Transverse colon (tissue), 4 donors: Measurements from ENCODE around the gene TRIM67. TPM values are rescaled to one million over a fixed set of nuclear protein-coding genes. Genes with fewer than 3 reads are reported as not detected.

Experiments used
- DNase-seq: peaks from one replicate; pipeline ENCODE4 v3.0.0-alpha.2; 2019
- H3K27ac ChIP-seq, 4 donors: fragments of 200-600 bp; sonication (generic); 2 replicates each; pipeline ENCODE4 v1.5.1; 2016 to 2018; ENCODE audit warnings: inconsistent platforms in 4 of 4
- H3K27me3 ChIP-seq: fragments of 200-600 bp; sonication (generic); 2 replicates; pipeline ENCODE4 v1.5.1; 2017; ENCODE audit warnings: inconsistent platforms
- H3K36me3 ChIP-seq, 4 donors: fragments of 200-600 bp; sonication (generic); 2 replicates each; pipeline ENCODE4 v1.5.1; 2017 to 2019; ENCODE audit warnings: inconsistent platforms in 4 of 4
- H3K4me1 ChIP-seq, 4 donors: fragments of 200-600 bp; sonication (generic); 2 replicates each; pipeline ENCODE4 v1.5.1; 2017 to 2020; ENCODE audit warnings: inconsistent platforms in 4 of 4
- H3K4me3 ChIP-seq, 4 donors: fragments of 200-600 bp; sonication (generic); 1 replicate in 1 of 4; 2 replicates in 3 of 4; pipeline versions ENCODE4 v1.5.1 to v1.6.1; 2017 to 2019; ENCODE audit warnings: inconsistent platforms in 4 of 4
- H3K9me3 ChIP-seq, 2 donors: fragments of 200-600 bp; sonication (generic); 2 replicates each; pipeline ENCODE4 v1.5.1; 2017 to 2019; ENCODE audit warnings: inconsistent platforms in 2 of 2
- EP300 ChIP-seq: sonication (generic); formaldehyde crosslinking; IDR thresholded peaks from one replicate; pipeline ENCODE4 v1.6.1; 2017; ENCODE audit warnings: antibody characterized with exemption, low read depth
- POLR2A ChIP-seq: fragments of 450-650 bp; IDR thresholded peaks from one replicate; pipeline ENCODE4 v1.6.1; 2016; ENCODE audit warnings: antibody characterized with exemption, mild to moderate bottlenecking, moderate library complexity
- POLR2AphosphoS5 ChIP-seq, 3 donors: sonication (generic); formaldehyde crosslinking; IDR thresholded peaks; one replicate each; pipeline ENCODE4 v1.6.1; 2016; ENCODE audit warnings: antibody characterized with exemption in 3 of 3
- WGBS, 2 donors: methylation state at CpG; one replicate each; pipeline ENCODE4 v1.1.5; 2018; ENCODE audit warnings: low coverage in 1 of 2; 5-methylcytosine and 5-hydroxymethylcytosine counted together
- in situ Hi-C, 4 donors: fragments of 200-750 bp; cut with MboI; loops; one replicate each; pipeline versions ENCODE4 v1.15.0 to v1.15.1; 2017; ENCODE audit warnings: low sequenced_read_pairs in 3 of 4, low pct_ligation_motif_present in 1 of 4, low pct_unique_long_range_greater_than_20kb in 1 of 4
- intact Hi-C: fragments of 100-400 bp; cut with DNase I; formaldehyde crosslinking; loops from one replicate; pipeline ENCODE4 v1.15.1; 2023; ENCODE audit warnings: low total_unique reads
- total RNA-seq, 4 donors: library from RNA; depleted of rRNA; stranded (reverse); fragments of >200 nt; gene quantifications; one replicate each; pipeline ENCODE4 v1.1.0, GENCODE V29; 2016
- TF ChIP-seq, protein P1 (sequence below), 5 experiments: fragments of 200-600 bp in 3 of 5; fragments of 450-650 bp in 2 of 5; sonication (generic) in 3 of 5; IDR thresholded peaks; 1 replicate in 2 of 5; 2 replicates in 3 of 5; pipeline ENCODE4 v1.5.1; 2016 to 2017; ENCODE audit warnings: antibody characterized with exemption in 5 of 5, inconsistent platforms in 3 of 5, mild to moderate bottlenecking in 2 of 5, moderate library complexity in 1 of 5

TRIM67 gene
- total RNA-seq, 4 donors from 2014 or later = under 0.01 to 0.16 TPM; not detected in 2

DNA sequence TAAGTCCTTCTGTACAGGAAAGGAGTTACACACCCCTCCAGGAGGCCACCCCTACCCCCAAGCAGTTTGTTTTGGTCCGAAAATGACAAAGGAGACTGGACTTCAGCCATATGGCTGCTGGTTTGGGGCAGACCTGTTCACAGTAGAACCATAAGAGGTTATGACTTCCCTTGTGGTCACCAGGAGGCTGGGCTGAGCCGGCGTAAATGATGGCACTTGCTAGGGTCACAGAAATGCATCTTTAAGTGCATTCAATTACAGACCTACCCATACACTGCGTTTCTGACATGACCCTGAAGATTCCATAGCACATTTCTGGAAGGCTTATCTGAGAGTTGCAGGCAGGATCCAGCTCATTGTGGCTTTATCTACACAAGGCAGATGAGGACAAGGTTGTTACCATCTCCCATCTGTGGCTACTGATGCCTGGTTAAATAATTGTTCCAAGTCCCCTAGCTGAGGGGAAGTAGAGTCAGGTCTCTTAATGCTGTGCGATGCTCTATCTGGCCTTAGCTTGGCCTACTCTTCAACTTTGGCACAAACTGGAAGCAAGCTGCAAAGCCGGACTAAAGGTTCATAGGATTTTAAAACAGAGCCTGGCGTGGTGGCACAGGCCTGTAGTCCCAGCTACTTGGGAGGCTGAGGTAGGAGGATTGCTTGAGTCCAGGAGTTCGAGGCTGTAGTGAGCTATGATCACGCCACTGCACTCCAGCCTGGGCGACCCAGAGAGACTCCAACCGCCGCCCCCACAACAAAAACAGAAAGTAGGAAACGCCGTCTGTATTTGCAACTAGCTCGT, 1.7 kb upstream of the TRIM67 start:
- in situ Hi-C loops = no loop called here
- TF ChIP-seq EP300 = no peak
- TF ChIP-seq POLR2A = no peak
- no peak for TF ChIP-seq POLR2AphosphoS5 (IDR thresholded peaks at IDR 0.05)
- TF ChIP-seq, protein P1, sequence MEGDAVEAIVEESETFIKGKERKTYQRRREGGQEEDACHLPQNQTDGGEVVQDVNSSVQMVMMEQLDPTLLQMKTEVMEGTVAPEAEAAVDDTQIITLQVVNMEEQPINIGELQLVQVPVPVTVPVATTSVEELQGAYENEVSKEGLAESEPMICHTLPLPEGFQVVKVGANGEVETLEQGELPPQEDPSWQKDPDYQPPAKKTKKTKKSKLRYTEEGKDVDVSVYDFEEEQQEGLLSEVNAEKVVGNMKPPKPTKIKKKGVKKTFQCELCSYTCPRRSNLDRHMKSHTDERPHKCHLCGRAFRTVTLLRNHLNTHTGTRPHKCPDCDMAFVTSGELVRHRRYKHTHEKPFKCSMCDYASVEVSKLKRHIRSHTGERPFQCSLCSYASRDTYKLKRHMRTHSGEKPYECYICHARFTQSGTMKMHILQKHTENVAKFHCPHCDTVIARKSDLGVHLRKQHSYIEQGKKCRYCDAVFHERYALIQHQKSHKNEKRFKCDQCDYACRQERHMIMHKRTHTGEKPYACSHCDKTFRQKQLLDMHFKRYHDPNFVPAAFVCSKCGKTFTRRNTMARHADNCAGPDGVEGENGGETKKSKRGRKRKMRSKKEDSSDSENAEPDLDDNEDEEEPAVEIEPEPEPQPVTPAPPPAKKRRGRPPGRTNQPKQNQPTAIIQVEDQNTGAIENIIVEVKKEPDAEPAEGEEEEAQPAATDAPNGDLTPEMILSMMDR (IDR thresholded peaks at IDR 0.05) = no peak
- H3K9me3 ChIP-seq = no peaks in the 10 kb centered on the region
- WGBS, 2 donors = 72% methylated on average over 15 of the region's 15 CpGs; no CpG with 5 or more reads in 1 of the 2 donors
- H3K4me1 ChIP-seq = peaks cover 4 to 26% (median 19%) of the 10 kb centered on the region in 4 donors
- H3K27me3 ChIP-seq = peaks cover 93% of the 10 kb centered on the region
- no peak overlapping the region for H3K4me3 ChIP-seq
- no peak overlapping the region for H3K27ac ChIP-seq
- H3K36me3 ChIP-seq = no peaks in the 10 kb centered on the region
- no peak for DNase-seq
- intact Hi-C loops = no loop called here

DNA sequence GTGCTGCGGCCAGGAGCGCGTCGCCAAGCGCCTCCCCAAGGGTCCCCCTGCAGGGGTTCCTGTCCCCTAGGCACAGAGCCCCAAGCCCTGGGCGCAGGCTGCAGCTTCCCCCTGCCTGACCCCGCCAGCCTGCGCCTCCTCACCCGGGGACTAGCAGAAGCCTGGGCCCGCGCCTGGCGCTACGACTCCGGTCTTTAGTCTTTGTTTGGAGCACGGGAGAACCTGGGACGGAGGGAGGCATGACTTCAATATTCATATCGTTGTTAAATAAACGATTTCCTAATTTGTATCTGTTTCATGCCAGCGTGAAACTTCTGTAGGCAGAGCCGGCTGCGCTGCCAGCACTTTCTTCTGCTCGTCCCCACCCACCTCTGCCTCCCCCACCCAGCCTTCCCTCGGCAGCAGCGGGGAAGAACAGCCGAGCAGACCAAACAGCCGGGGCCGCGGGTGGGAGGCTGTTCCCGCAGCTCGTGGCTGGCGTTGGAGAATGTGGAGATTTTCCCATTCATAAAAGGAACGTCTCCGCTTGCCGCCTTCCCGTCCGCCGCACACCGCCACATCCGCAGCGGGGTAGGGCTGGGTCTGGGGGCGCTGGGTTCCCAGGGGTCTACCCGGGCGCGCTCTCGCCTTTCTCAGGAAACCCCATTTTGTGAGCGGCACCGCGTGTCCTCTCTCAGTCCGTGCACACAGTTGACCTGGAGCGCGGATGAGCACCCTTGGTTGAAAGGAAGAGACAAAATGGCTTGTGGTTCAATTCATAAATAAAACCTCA, 777 bp upstream of the TRIM67 start:
- peaks cover 4 to 26% (median 19%) of the 10 kb centered on the region in 4 donors for H3K4me1 ChIP-seq
- TF ChIP-seq POLR2A = no peak
- TF ChIP-seq, protein P1 (IDR thresholded peaks at IDR 0.05) = no peak
- no peak for TF ChIP-seq POLR2AphosphoS5 (IDR thresholded peaks at IDR 0.05)
- no peak for TF ChIP-seq EP300
- no peaks in the 10 kb centered on the region for H3K9me3 ChIP-seq
- peak overlapping the region in 1 of 4 donors; percentile 14 for H3K4me3 ChIP-seq
- no peak for DNase-seq
- intact Hi-C loops = no loop called here
- peaks cover 100% of the 10 kb centered on the region for H3K27me3 ChIP-seq
- in situ Hi-C loops = no loop called here
- no peak overlapping the region for H3K27ac ChIP-seq
- 0 to 21% methylated on average over 1 to 51 of the region's 51 CpGs for WGBS, 2 donors
- H3K36me3 ChIP-seq = no peaks in the 10 kb centered on the region

- DNase-seq = peak; percentile 12
- in situ Hi-C loops (no loop called here), intact Hi-C loops (no loop called here)
- TF ChIP-seq, protein P1 (IDR thresholded peaks at IDR 0.05) = no peak
- TF ChIP-seq POLR2AphosphoS5 (IDR thresholded peaks at IDR 0.05) = no peak
- no peak for TF ChIP-seq EP300
- TF ChIP-seq POLR2A = no peak
- peak overlapping the region in 2 of 4 donors; percentile 25 to 44 for H3K4me3 ChIP-seq
- WGBS, 2 donors = 4% methylated on average over 29 of the region's 71 CpGs; no CpG with 5 or more reads in 1 of the 2 donors
- H3K27ac ChIP-seq = no peak overlapping the region
- peaks cover 4 to 26% (median 19%) of the 10 kb centered on the region in 4 donors for H3K4me1 ChIP-seq
- H3K9me3 ChIP-seq = no peaks in the 10 kb centered on the region
- no peaks in the 10 kb centered on the region for H3K36me3 ChIP-seq
- H3K27me3 ChIP-seq = peaks cover 94% of the 10 kb centered on the region
These were observed 575 bp downstream of the TRIM67 start for GRCh38 chr1:231162297-231162969.
